Skin of body (tissue), 2 donors: ENCODE data around the gene CRIP1. TPM values are rescaled to one million over a fixed set of nuclear protein-coding genes. Genes with fewer than 3 reads are reported as not detected.

Experiments
- DNase-seq: peaks from one replicate; lab custom pipeline; 2025; lab: John Stamatoyannopoulos, UW
- total RNA-seq: library from RNA; depleted of rRNA; stranded (reverse); fragments of >200 nt; gene quantifications from one replicate; pipeline ENCODE4 v1.2.3, GENCODE V29; 2014

The CRIP1 gene
- total RNA-seq, 1 donor from 2014 or later: 10.5 TPM

- no peak for DNase-seq
These were observed 6.4 kb upstream of the CRIP1 start for GRCh38 chr14:105480199-105480746.

DNA sequence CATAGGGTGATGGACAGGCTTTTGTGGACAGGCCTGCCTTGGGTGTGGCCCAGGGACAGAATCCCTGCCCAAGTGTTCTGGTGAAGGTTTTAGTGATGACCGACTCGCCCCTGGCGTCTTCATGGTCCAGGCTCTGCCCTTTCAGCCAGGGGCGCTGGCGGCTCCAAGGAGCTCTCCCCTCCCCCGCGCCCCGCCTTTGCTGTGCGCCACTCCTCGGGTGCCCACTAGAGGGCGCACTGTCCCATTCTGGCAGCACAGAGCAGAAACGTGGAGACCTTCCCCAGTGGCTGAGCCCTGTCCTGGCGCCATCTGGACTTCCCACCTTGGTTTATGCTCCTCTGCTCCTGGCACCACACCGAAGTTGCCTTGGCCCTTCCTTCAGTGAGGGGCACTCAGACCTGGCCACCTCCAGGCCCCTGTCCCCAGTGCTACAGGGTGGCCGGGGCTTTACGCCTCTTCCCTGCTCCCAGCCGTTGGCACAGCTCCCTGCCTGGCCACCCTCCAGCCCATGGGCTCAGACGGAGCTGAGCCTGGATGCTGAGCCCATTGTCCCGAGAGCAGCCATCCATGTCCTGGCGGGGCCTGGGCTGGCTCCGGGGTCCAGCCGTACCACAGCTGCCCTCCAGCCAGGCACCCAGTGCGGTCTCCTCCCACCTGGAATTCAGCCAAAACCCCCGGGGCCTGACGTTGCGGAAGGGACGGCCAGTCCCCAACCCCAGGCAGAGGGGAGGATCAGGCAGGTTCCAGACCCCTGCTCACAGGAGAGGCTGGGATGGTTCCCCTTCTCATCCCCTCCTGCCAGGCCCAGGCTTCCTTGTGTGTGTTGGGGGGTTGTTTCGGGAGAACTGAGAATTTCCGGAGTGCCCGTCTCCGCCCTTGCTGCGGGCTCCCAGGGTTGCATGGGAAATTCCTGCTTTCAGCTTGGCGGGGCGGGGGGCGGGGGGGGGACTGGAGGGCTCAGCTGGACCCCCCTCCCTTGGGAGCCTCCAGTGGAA, 5.6 kb upstream of the CRIP1 start:
- peak; percentile 89 for DNase-seq

GRCh38 chr14:105481886-105482457, 4.7 kb upstream of the CRIP1 start:
- DNase-seq: peak; percentile 94

- no peak for DNase-seq
These were observed 4.1 kb upstream of the CRIP1 start for GRCh38 chr14:105482486-105483110.

DNA sequence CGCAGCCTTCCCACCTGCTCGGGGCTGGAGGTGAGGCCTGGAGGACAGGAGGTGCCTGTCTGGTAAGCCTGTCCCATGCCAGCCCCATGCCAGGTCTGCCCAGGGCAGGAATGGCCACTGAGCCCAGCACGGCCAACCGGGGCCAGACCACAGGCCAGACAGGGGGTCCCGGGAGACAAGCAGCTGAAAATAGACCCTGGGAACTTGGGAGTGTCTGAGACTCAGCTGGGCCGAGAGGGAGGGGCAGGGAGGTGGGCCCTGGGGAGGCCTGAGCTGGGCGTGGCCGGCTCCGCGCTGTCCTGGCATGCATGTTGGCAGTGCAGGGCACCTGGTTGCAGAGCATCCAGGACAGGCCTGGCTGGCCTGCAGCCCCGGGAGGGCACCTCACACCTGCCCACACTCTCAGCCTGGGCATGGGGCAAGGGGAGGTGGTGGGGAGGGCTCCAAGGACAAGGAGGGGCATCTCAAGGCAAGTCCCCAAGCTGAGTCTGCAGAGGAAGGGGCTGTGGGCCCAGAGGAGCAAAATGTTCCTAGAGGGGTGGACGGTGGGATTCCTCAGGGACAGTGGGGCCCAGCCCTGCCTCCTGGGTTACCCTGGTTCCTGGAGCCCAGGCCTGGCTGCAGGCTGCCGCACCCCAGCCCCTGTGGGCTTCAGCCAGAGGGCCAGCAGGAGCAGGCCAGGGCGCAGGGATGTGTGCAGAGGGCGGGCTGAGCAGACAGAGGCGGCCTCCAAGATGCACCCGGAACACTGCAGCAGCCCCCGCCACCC, 3.2 kb upstream of the CRIP1 start:
- peak; percentile 16 for DNase-seq

- no peak for DNase-seq
These were observed 2.4 kb upstream of the CRIP1 start for GRCh38 chr14:105484069-105484996.

DNA sequence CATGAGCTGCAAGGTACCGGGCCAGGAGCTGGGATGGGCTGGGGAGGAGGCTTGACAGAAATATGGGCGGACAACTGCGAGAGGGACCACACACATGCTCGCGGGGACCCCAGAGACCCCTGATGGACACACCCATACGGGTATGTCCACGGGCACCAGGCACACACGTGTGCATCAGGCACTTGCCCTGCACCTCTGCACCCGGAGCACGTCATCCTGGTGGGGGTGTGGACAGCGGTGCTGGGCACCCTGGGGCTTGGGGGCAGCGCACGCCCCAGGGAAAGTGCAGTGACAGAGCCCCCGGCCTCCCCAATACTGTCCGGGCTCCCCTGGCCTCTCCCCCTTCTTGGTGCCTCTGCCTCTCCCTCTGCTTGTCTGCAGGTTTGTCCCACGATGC, 1.7 kb upstream of the CRIP1 start:
- DNase-seq: no peak

DNA sequence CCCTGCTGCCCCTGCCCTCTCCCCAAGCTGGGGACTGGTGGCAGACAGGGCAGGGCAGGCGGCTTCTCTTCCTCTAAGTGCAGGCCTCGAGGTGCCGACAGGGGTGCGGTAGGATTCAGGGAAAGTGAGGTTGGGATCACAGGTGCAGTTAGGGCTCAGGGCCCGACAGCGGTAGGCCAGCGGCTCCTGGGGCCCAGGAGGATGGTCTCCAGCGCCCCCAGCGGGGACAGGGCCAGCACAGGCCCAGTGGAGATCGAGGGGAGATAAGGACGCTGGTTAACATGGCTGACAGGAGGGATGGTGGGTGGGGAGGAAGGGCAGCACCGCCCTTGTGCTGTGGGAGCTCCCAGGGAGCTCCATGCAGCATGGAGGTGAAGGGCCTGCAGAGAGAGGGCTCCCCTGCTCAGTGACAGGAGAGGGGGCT, 935 bp upstream of the CRIP1 start:
- no peak for DNase-seq

GRCh38 chr14:105486974-105487448, 325 bp downstream of the CRIP1 start:
- DNase-seq: peak; percentile 40

GRCh38 chr14:105487449-105487985, 831 bp downstream of the CRIP1 start:
- peak; percentile 72 for DNase-seq

DNA sequence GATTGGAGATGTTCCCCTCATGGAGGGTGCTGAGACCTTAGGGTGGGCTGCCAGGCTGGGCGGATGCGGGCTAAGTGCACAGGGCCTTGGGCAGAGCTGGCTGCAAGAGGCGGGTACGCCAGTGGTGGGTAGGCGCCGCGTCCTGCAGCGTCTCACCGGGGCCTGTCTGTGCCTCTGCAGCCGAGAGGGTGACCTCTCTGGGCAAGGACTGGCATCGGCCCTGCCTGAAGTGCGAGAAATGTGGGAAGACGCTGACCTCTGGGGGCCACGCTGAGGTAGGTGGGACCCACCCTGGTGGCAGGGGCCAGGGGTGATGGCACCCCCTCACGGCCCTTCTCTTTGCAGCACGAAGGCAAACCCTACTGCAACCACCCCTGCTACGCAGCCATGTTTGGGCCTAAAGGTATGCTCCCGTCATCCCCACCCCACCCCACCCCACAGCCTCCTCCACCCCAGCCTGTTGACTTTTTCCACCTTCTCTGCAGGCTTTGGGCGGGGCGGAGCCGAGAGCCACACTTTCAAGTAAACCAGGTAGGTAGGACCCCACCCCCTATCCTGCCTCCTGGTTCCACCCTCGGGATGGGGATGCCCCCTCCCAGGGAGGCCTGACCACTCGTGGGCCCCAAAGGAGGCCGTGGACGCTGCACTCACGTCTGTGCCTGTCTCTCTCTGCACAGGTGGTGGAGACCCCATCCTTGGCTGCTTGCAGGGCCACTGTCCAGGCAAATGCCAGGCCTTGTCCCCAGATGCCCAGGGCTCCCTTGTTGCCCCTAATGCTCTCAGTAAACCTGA, 1.5 kb downstream of the CRIP1 start:
- DNase-seq: no peak

DNA sequence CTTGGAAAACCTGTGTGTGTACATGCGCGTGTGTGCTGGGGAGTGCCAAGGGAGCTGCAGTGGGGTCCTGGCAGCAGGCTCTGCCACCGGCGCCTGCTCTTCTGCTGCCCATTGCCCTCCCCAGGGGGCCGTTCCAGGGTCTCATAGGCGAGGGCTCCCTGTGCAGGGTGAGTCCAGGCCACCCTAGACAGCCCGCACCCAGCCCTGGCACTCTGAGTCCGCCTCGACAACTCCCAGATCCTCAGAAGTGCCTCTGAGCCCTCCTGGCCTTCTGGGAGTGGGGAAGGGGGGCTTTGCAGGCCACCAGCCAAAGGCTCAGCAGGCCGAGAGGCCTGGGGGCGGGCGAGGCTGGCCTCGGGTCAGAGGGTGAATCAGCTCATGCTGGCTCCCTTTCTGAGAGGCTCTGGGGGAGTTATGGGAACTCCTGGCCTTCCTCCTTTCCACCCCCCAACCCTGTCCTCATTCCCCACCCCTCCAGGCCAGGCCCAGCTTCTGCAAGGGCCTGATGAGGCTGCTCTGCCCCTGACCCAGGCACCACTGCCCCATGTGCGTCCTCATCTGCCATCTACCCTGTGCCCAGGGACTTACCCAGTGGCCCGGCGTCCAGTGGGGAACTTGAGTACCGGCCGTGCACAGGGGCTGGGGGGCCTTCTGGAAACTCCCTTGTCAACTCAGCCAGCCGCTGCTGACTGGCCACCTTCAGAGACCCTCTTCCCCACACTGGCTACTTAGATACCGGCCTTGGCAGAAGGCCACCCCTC, 2.3 kb downstream of the CRIP1 start:
- no peak for DNase-seq

DNA sequence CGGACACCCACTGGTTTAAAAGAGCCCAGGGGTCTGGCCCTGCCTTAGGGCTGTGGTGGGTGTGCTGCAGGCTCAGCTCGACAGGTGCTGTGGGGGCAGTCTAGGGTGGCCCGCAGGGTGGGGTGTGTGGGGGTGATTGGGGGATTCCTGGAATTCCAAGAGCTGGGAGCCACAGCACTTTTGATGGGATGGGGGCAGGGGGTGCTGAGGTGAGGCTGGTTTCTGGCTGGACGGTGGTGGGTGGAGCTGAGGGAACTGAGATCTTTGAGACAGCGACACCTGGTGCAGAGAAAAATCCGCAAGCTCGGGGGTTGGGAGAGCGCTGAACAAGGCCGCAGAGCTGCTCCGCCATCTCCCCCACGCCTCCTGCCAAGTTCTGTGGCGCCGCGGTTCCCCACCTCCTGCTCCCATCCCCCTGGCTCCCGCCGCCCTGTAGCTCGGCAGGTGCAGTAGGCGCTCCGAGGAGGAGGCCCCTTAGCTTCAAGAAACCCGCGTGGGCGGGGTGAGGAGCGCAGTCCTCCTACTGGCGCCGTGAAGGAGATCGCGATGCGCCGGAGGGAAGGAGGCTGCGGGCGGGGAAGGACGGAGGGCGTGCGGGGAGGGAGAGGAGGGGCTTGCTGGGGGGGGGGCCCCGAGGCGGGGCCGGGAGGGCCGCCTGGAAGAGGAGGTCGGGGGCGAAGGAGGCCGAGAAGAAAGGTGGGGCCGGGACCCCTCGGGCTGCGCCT, 3.0 kb downstream of the CRIP1 start:
- DNase-seq: peak; percentile 93

DNA sequence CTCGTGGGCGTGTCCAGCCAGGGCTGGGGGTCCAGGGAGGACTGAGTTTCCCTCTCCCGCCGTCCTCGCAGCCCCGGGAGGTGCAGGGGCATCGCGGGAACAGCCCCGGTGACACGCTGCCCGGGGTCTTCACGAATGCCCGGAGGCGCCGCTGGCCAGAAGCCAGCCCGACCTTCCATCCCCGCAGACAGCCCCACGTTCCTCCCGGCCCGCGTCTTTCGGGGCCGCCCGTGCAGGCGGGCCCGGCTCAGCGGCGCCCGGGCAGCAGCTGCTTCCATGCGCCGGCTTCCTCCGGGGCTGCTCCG, 3.5 kb downstream of the CRIP1 start:
- no peak for DNase-seq

DNA sequence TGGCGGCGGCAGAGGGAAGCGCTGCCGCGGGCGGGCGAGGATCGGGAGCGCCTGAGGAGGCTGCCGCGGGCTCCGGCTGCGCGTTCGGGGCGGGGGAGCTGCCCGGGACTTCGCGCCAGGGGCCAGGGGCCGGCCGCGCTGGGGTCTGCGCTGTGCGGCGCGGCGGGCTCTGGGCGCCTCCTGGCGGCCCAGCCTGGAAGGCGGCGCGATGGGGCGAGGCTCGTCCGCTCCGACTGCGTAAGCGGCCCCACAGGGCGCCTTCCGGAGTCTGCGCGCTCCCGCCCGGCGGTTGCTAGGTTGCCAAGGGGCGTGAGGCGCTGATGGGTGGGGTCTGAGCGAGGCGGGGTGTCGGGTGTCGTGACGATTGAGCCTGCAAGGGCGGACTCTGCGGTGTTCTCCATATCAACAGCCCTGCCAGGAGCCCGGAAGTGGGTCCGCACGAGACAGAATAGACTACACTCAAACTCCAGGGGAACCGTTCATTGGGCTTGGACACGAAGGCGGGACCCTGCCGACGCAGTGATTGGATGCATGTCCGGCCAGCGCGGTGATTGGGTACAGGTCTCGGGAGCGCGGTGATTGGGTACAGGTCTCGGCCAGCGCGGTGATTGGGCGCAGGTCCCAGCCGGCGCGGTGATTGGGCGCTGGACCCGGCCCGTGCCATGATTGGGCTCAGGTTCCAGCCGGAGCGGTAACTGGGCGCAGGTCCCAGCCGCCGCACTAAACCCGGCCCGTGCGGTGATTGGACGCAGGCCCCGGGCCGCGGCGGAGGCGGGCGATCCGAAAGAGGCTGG, 4.1 kb downstream of the CRIP1 start, which contains the start of gene TEDC1:
Gene TEDC1 (plus strand): TSS at position 675 of the 794 bp plus-strand sequence. CDS start 130 bp downstream, outside the sequence.
- DNase-seq: peak; percentile 100

- peak; percentile 76 for DNase-seq
These were observed 4.8 kb downstream of the CRIP1 start for GRCh38 chr14:105491366-105491973.
